Measurements from ENCODE around the gene CLEC16A.

The CLEC16A gene

GRCh38 chr16:10932959-10933710 lies 11.2 kb upstream of the CLEC16A start:
- H3K4me3 ChIP-seq (ENCODE audit: low read depth, low read length) = no peak overlapping the region
- no peak for TF ChIP-seq CTCF (IDR thresholded peaks at IDR 0.05; ENCODE audit: low read depth, low read length)

- TF ChIP-seq CTCF (IDR thresholded peaks at IDR 0.05; ENCODE audit: low read depth, low read length) = no peak
- H3K4me3 ChIP-seq (ENCODE audit: low read depth, low read length) = no peak overlapping the region
Measured at GRCh38 chr16:10933865-10934264, 10.5 kb upstream of the CLEC16A start.

GRCh38 chr16:10934325-10935107 lies 9.8 kb upstream of the CLEC16A start:
- no peak for TF ChIP-seq CTCF (IDR thresholded peaks at IDR 0.05; ENCODE audit: low read depth, low read length)
- H3K4me3 ChIP-seq (ENCODE audit: low read depth, low read length) = no peak overlapping the region

GRCh38 chr16:10935226-10935915 lies 9.0 kb upstream of the CLEC16A start:
- no peak for TF ChIP-seq CTCF (IDR thresholded peaks at IDR 0.05; ENCODE audit: low read depth, low read length)
- H3K4me3 ChIP-seq (ENCODE audit: low read depth, low read length) = no peak overlapping the region

GRCh38 chr16:10936272-10936984 lies 7.9 kb upstream of the CLEC16A start:
- H3K4me3 ChIP-seq (ENCODE audit: low read depth, low read length) = no peak overlapping the region
- TF ChIP-seq CTCF (IDR thresholded peaks at IDR 0.05; ENCODE audit: low read depth, low read length) = no peak

GRCh38 chr16:10937068-10937859 lies 7.1 kb upstream of the CLEC16A start:
- H3K4me3 ChIP-seq (ENCODE audit: low read depth, low read length) = no peak overlapping the region
- TF ChIP-seq CTCF (IDR thresholded peaks at IDR 0.05; ENCODE audit: low read depth, low read length) = no peak

Data from WI38 (cell line).